Naive B cell (primary cell): ENCODE data around the gene ITGB2. TPM values are rescaled to one million over a fixed set of nuclear protein-coding genes. Genes with fewer than 3 reads are reported as not detected.
A peak's percentile ranks its signal among the peaks of the same experiment; 100 is the strongest.

Experiments
- ATAC-seq, 2 donors: fragments of 150-1000 bp; cut with Tn5 transposase; 2 replicates each; pipeline ENCODE4 v1.10.0; 2021; ENCODE audit warnings: low read depth in 2 of 2, mild to moderate bottlenecking in 2 of 2, moderate library complexity in 2 of 2
- DNase-seq: peaks from one replicate; pipeline ENCODE4 v3.0.0; 2022
- H3K27ac Mint-ChIP-seq, 6 donors: one replicate each; pipeline ENCODE4 v1.8.0; 2020 to 2022; ENCODE audit warnings: mild to moderate bottlenecking in 6 of 6, mixed read lengths in 6 of 6, moderate library complexity in 5 of 6, inconsistent platforms in 2 of 6
- H3K27me3 Mint-ChIP-seq, 3 donors: one replicate each; pipeline ENCODE4 v1.8.0; 2021 to 2022; ENCODE audit warnings: mixed read lengths in 3 of 3, mild to moderate bottlenecking in 1 of 3
- H3K36me3 Mint-ChIP-seq, 2 donors: one replicate each; pipeline ENCODE4 v1.8.0; 2020 to 2022; ENCODE audit warnings: mixed read lengths in 2 of 2, inconsistent platforms in 1 of 2, mild to moderate bottlenecking in 1 of 2
- H3K4me1 Mint-ChIP-seq, 3 donors: one replicate each; pipeline ENCODE4 v1.8.0; 2020 to 2022; ENCODE audit warnings: mixed read lengths in 3 of 3, inconsistent platforms in 1 of 3, mild to moderate bottlenecking in 1 of 3, moderate library complexity in 1 of 3
- H3K4me3 Mint-ChIP-seq, 8 donors: one replicate each; pipeline ENCODE4 v1.8.0; 2020 to 2022; ENCODE audit warnings: mild to moderate bottlenecking in 8 of 8, mixed read lengths in 8 of 8, moderate library complexity in 8 of 8, inconsistent platforms in 2 of 8
- H3K9me3 Mint-ChIP-seq, 7 donors: one replicate each; pipeline ENCODE4 v1.8.0; 2020 to 2022; ENCODE audit warnings: mixed read lengths in 7 of 7, mild to moderate bottlenecking in 5 of 7, inconsistent platforms in 2 of 7, moderate library complexity in 1 of 7
- polyA plus RNA-seq, 6 donors: library from polyadenylated mRNA; unstranded; fragments of 300-500 nt; fragmentation: Illumina TruSeq; gene quantifications; one replicate each; pipeline ENCODE4 v1.2.3, GENCODE V29; 2021; ENCODE audit warnings: low read depth in 6 of 6

ITGB2 gene
- polyA plus RNA-seq, 6 donors from 2014 or later = 220 to 346 (median 303) TPM

DNA sequence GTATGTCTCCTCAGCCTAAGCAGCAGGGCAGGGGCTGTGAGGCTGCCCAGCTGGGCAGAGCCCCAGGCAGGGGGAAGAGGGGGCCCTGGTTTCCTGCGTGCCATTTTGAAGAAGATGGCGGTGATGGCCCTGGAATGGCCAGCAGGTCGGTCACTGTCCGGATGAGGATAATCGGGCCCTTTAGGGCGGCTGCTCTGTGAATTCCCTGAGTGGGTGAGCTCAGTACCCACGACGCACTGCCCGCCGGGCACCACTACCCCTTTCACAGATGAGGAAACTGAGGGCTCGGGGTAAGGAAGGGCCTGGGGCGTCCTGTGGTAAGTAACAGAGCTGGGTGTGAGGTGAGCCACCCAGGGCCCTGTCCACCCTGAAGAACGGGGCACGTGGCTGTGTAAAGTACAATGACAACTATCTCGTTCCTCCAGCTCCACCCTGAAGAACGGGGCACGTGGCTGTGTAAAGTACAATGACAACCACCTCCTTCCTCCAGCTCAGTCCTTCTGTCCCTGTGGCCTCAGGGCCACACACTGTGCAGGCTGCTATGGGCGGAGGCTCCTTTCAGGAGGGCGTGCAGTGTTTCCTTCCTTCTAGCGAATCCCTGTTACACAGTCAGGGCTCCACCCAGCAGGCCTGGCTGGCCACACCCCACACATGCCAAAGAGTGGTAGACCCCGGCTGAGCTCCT lies 23.2 kb downstream of the ITGB2 start:
- Mint-ChIP-seq H3K4me1 (peaks cover 15 to 29% (median 16%) of the 10 kb centered on the region in 3 donors), H3K27ac (no peak overlapping the region), H3K27me3 (no peaks in the 10 kb centered on the region), H3K9me3 (no peaks in the 10 kb centered on the region), H3K36me3 (peaks cover 10 to 11% of the 10 kb centered on the region in 2 donors), H3K4me3 (no peak overlapping the region)
- no peak for DNase-seq
- peak in 1 of 2 donors; percentile 16 for ATAC-seq

DNA sequence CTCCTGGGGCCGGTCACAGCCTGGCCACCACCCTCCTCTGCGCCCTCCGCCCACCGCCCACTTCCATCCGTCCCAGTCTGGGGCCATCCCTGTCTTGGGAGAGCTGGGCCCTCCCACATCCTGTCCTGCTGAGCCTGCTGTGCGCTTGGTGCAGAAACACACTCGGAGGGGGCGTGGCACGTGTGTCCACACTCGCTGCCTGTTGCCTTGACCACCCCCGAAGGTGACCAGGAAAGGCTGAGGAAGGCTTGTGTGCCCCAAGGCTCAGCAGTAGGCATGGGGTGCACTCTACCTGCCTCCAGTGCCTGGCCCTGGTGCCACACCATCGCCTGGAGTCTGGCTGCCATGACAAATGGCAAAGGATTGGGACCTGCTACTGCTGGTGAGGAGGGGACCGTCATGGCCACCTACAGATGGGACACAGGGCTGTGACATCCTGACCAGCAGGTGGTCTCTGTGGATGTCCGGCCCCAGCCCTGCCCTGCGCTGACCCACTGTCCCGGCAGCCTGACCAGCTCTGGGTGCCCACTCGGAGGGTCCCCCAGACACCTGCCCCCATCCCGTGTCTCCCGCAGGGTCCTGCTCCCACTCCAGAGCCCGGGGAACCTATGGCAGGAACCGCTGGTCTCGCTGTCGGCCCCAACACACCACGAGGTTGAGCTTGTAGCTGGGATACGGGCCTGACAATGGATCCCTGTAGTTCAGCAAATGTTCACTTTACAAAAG lies 24.0 kb downstream of the ITGB2 start:
- Mint-ChIP-seq H3K27ac (no peak overlapping the region), H3K27me3 (no peaks in the 10 kb centered on the region), H3K9me3 (no peaks in the 10 kb centered on the region), H3K4me3 (no peak overlapping the region), H3K36me3 (peaks cover 3 to 4% of the 10 kb centered on the region in 2 donors), H3K4me1 (peaks cover 15 to 29% (median 19%) of the 10 kb centered on the region in 3 donors)
- DNase-seq (no peak), ATAC-seq (no peak)

DNA sequence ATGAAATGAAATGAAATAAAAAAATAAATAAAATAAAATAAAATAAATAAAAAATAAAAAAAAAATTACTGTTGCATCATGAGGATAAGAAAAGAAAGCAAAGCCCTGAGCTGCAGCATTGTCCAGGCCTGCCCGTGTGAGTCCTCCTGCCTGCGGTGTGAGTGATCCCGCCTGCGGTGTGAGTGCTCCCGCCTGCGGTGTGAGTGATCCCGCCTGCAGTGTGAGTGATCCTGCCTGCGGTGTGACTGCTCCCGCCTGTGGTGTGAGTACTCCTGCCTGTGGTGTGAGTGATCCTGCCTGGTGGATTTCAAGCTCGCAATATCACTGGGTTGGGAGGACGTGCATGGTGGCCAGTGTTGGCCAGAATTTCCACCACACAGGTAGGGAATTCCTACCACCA lies 24.8 kb downstream of the ITGB2 start:
- no peak for ATAC-seq
- peak overlapping the region in 1 of 6 donors; percentile 11 for H3K27ac Mint-ChIP-seq
- H3K4me3 Mint-ChIP-seq = no peak overlapping the region
- DNase-seq = no peak
- no peaks in the 10 kb centered on the region for H3K9me3 Mint-ChIP-seq
- H3K27me3 Mint-ChIP-seq = no peaks in the 10 kb centered on the region
- H3K36me3 Mint-ChIP-seq = no peaks in the 10 kb centered on the region
- peaks cover 16 to 29% (median 19%) of the 10 kb centered on the region in 3 donors for H3K4me1 Mint-ChIP-seq

DNA sequence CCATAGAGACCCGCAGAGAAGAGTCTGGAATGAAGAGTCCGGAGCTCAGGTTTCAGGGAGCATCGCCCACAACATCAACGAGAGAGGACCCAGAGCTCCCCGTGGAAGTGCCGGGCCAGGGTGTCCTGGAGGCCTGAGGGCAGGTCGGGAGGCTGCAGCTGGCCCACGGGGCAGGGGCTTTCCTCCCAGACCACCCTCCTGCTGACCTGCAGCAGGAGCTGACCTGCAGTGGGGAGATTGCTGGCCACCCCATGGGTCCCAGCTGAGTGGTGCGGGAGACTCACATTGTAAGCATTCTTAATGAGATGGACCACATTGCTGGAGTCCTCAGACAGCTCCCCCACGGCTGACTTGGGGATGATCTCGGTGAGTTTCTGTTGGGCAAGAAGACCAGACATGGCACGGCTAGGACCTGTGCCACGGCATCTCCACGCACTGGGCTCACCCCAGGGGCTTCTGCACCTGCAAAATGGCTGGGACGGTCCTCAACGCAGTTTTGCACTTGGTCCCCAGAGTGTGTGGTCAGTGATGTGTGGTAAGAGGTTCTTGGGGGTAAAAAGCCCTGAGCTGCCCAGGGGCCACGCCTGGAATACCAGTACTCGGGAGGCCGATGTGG lies 25.9 kb downstream of the ITGB2 start:
- DNase-seq = no peak
- H3K27ac Mint-ChIP-seq = peak overlapping the region in 1 of 6 donors; percentile 69
- no peaks in the 10 kb centered on the region for H3K36me3 Mint-ChIP-seq
- no peaks in the 10 kb centered on the region for H3K27me3 Mint-ChIP-seq
- H3K9me3 Mint-ChIP-seq = no peaks in the 10 kb centered on the region
- H3K4me3 Mint-ChIP-seq = no peak overlapping the region
- H3K4me1 Mint-ChIP-seq = peaks cover 13 to 32% (median 19%) of the 10 kb centered on the region in 3 donors
- ATAC-seq = no peak

DNA sequence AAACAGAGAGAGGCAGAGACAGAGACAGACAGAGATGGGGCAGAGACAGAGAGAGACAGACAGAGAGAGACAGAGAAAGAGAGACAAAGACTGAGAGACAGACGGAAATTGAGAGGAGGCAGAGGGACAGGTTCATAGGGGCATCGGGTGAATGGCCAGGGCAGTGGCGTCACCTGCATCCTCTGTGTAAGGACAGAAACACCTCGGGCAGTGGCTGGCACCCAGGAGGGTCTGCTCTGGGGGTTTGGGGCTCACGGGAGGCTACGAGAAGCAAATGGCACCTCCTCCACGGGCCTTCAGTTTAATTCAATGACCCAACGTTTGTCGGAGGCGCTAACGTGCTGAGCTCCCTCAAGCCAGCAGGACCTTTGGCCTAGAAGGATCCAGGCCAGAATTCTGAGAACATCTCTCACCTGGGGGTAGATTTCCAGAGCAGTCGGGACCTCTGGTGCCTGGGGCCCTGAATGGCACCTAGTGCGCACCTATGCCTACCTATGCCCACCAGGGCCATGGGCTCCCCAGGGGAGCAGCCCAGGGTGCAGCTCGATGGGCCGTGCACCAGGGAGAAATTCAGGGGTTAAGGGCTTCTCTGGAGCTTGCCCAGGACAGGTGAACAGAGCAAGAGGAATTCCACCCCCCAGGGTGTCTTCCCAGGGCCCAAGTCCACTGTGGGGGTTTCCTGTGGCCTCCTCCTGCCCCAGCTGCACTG lies 26.6 kb downstream of the ITGB2 start:
- H3K36me3 Mint-ChIP-seq = no peaks in the 10 kb centered on the region
- peaks cover 13 to 32% (median 19%) of the 10 kb centered on the region in 3 donors for H3K4me1 Mint-ChIP-seq
- no peaks in the 10 kb centered on the region for H3K27me3 Mint-ChIP-seq
- peak overlapping the region in 1 of 8 donors; percentile 65 for H3K4me3 Mint-ChIP-seq
- peak overlapping the region in 3 of 6 donors; percentile 14 to 69 (median 26) for H3K27ac Mint-ChIP-seq
- no peaks in the 10 kb centered on the region for H3K9me3 Mint-ChIP-seq
- ATAC-seq = no peak
- no peak for DNase-seq

DNA sequence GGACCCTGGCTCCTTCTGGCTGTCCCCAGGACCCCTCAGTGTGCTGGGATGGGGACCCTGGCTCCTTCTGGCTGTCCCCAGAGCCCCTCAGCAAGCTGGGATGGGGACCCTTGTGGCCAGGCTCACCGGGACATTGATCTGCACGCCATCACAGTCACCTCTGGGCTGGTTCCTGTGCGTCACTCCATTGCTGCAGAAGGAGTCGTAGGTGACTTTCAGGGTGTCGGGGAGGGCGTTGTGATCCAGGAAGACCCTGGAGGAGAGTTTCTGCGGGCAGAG lies 27.5 kb downstream of the ITGB2 start:
- Mint-ChIP-seq H3K4me3 (no peak overlapping the region), H3K36me3 (no peaks in the 10 kb centered on the region), H3K4me1 (peaks cover 13 to 32% (median 19%) of the 10 kb centered on the region in 3 donors), H3K9me3 (no peaks in the 10 kb centered on the region), H3K27me3 (no peaks in the 10 kb centered on the region), H3K27ac (peak overlapping the region in 1 of 6 donors; percentile 39)
- no peak for DNase-seq
- no peak for ATAC-seq

DNA sequence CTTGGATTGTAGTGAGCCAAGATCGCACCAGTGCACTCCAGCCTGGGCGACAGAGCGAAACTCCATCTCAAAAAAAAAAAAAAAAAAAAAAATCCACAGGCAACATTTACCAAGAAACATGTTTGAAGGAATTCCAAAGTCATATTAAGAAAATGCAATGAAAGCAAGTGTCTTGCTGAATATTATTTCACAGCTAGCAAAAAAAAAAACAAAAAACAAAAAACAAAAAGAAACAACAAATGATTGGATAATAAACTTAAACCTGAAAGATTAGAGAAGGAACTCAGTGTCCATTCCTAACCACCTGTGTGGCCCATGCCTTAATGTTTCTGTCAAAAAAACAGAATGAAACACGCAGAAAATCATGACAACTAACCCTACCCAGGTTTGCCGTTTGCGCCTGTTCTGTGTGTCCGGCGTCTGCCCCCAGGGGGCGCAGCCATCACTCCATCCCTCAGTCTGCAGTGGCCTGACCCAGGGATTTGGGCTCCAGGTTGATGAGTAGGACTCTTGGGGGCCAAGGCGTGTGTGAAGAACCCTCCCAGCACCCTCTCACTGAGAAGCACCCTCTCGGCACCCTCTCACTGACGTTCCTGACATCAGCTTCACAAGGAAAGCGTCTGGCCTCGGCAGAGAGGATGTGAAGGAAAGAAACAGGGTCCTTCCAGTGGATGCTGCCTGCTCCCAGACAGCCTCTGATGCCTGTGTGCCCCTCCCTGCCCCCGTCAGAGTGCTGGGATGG lies 28.0 kb downstream of the ITGB2 start:
- peak; percentile 72 for DNase-seq
- Mint-ChIP-seq H3K36me3 (no peaks in the 10 kb centered on the region), H3K4me3 (no peak overlapping the region), H3K27me3 (no peaks in the 10 kb centered on the region), H3K9me3 (no peaks in the 10 kb centered on the region), H3K27ac (peak overlapping the region in 4 of 6 donors; percentile 54 to 81 (median 70)), H3K4me1 (peaks cover 13 to 32% (median 19%) of the 10 kb centered on the region in 3 donors)
- ATAC-seq = peak; percentile 88 to 90

DNA sequence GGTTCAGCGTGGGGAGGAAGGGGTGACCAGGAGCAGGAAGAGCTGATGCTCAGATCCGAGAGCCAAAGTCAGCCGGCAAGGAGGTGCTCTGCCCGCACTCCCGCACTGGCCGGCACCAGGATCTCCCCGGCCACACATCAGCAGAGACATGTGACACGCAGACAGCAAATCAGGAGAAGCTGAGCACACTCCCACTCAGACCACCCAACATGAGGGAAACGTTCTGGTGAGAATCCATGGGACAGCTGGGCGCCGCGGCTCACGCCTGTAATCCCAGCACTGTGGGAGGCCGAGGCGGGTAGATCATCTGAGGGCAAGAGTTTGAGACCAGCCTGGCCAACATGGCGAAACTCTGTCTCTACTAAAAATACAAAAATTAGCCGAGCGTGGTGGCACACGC lies 28.6 kb downstream of the ITGB2 start:
- H3K36me3 Mint-ChIP-seq = no peaks in the 10 kb centered on the region
- H3K27me3 Mint-ChIP-seq = no peaks in the 10 kb centered on the region
- ATAC-seq = no peak
- H3K4me3 Mint-ChIP-seq = no peak overlapping the region
- H3K27ac Mint-ChIP-seq = peak overlapping the region in 2 of 6 donors; percentile 65 to 75
- peaks cover 16 to 32% (median 19%) of the 10 kb centered on the region in 3 donors for H3K4me1 Mint-ChIP-seq
- no peaks in the 10 kb centered on the region for H3K9me3 Mint-ChIP-seq
- DNase-seq = no peak

DNA sequence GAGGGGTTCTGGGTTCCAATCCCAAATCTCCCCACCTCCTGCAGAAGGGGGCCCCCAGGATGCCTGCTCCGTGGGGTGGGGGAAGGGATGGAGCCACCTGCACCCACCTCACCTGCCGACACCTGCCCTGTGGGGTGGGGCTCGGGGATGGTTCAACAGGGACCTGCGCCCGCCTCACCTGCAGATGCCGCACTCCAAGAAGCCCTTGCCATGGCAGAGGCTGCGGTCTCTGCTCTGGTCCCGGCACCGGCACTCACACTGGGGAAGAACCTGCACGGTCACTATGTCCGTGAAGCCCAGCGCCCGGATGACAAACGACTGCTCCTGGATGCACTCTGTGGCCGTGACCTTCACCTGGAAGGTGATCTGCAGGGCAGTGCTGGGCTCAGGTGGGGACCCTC lies 29.1 kb downstream of the ITGB2 start:
- no peak for DNase-seq
- no peak for ATAC-seq
- Mint-ChIP-seq H3K4me3 (no peak overlapping the region), H3K27me3 (no peaks in the 10 kb centered on the region), H3K9me3 (no peaks in the 10 kb centered on the region), H3K36me3 (no peaks in the 10 kb centered on the region), H3K27ac (no peak overlapping the region), H3K4me1 (peaks cover 16 to 32% (median 21%) of the 10 kb centered on the region in 3 donors)

DNA sequence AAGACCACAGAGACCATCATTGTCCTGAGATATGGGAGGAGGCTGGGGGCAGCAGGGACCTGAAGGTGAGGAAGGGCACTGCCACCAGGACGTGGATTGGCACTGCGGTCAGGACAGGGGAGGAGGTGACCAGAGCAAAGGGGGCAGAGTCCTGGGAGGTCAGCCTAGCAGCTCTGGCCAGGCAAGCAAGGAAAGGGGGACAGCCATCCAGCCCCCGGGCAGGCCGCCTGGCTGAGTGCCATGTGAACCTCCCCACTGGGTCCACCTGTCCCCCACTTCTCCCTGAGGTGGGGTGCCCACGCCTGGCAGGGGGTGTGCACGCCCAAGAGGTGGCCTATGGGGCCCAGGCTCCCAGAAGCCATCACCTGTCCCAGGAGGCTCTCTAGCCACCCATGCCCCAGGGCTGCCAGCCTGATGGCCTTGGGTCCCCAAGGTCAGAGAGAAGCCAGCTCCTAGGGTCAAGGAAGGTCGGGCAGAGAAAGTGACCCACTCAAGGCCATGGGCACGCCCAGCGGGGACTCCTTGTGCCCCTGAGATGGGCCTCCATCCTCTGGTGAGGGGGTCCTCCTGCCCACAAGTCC lies 29.6 kb downstream of the ITGB2 start:
- Mint-ChIP-seq H3K27ac (peak overlapping the region in 1 of 6 donors; percentile 34), H3K27me3 (no peaks in the 10 kb centered on the region), H3K9me3 (no peaks in the 10 kb centered on the region), H3K36me3 (no peaks in the 10 kb centered on the region), H3K4me1 (peaks cover 16 to 31% (median 24%) of the 10 kb centered on the region in 3 donors), H3K4me3 (no peak overlapping the region)
- ATAC-seq (no peak), DNase-seq (no peak)

DNA sequence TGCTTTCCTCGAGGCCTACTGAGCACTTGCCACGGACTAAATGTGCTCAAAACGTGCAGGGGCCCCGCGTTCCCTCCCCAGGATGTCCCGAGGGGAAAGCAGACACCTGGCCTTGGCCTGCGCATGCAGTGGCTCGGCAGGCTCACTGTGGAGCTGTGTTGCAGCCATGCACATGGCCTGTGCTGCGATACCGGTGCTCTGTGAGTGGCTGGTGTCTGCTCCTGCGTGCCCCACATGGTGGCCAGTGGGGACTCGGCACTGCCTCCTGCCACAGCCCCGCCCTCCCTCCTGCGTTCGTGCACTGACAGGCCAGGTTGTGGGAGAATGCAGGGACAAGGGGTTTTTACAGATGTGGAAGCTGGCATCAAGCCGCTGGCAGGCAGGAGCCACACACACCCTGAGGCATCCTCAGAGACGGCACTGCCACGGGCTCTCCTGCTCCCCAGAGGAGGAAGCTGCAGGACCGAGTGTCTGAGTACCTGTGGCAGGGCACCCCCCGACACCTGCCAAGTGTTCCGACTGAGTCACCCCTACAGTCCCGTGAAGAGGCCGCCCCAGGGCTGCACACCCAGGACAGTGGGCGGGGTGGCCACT lies 30.3 kb downstream of the ITGB2 start:
- Mint-ChIP-seq H3K4me1 (peaks cover 16 to 26% (median 24%) of the 10 kb centered on the region in 3 donors), H3K9me3 (no peaks in the 10 kb centered on the region), H3K27ac (no peak overlapping the region), H3K27me3 (no peaks in the 10 kb centered on the region), H3K4me3 (peak overlapping the region in 1 of 8 donors; percentile 54), H3K36me3 (no peaks in the 10 kb centered on the region)
- ATAC-seq = no peak
- DNase-seq = no peak

DNA sequence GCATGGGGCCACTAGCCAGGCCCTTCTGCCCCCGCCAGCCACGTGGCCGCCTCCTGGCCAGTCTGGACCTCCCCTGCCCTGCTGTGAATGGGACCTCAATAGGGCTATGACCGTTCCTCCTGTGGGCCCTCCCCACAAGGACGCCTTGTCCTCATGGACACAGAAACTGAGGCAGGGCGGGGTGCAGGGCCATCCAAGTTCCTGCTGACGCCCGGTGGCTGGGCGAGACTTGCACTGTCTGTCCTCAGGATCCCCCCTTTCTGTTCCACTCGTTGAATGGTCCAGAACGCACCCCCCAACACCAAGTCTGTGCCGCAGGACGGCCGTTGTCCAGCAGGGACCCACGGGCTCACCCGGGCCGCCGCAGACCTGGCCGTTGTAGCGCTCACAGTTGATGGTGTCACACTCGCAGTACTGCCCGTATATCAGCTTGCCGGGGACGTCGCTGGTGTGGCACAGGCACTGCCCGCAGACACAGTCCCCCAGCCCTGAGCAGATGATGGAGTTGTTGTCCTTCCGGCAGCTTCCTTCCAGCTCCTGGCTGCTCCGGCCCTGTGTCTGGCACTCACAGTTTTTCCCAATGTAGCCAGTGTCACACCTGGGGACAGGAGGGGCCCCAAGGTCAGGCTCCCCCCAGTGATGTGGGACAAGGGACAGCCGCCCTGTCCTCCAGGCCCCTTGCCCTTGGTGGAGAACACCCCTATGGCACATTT lies 30.9 kb downstream of the ITGB2 start:
- ATAC-seq (no peak), DNase-seq (no peak)
- Mint-ChIP-seq H3K36me3 (no peaks in the 10 kb centered on the region), H3K27me3 (no peaks in the 10 kb centered on the region), H3K4me3 (no peak overlapping the region), H3K9me3 (no peaks in the 10 kb centered on the region), H3K4me1 (peaks cover 16 to 22% (median 17%) of the 10 kb centered on the region in 3 donors), H3K27ac (no peak overlapping the region)
